OCI-LY3 (cell line): Measurements from ENCODE around the gene DYRK3.

Source experiments
- CTCF ChIP-seq: fragments of 200-600, 300-600 bp; sonication (generic); IDR thresholded peaks from 2 replicates; pipeline ENCODE4 v1.5.1; 2014; ENCODE audit warnings: antibody characterized with exemption, low read length, low read depth
- EZH2phosphoT487 ChIP-seq: fragments of 200-600 bp; shearing (Covaris generic); IDR thresholded peaks from 2 replicates; pipeline ENCODE4 v1.6.1; 2018; ENCODE audit warnings: antibody characterized with exemption, mixed run types, low read depth

- TF ChIP-seq CTCF: no peak
- no peak for TF ChIP-seq EZH2phosphoT487
Measured at GRCh38 chr1:206591226-206591625, 44.1 kb upstream of the DYRK3 start.
